Lower leg skin (tissue), 3 donors: ENCODE data around the gene ANK2.

Source experiments
- CTCF ChIP-seq, 3 donors: fragments of 450-650 bp; IDR thresholded peaks; one replicate each; pipeline ENCODE4 v1.5.1; 2016; ENCODE audit warnings: antibody characterized with exemption in 3 of 3, mild to moderate bottlenecking in 3 of 3, moderate library complexity in 2 of 3
- POLR2A ChIP-seq, 2 donors: fragments of 450-650 bp; IDR thresholded peaks; one replicate each; pipeline ENCODE4 v1.6.1; 2016 to 2017; ENCODE audit warnings: antibody characterized with exemption in 2 of 2, mild to moderate bottlenecking in 1 of 2, moderate library complexity in 1 of 2

DNA sequence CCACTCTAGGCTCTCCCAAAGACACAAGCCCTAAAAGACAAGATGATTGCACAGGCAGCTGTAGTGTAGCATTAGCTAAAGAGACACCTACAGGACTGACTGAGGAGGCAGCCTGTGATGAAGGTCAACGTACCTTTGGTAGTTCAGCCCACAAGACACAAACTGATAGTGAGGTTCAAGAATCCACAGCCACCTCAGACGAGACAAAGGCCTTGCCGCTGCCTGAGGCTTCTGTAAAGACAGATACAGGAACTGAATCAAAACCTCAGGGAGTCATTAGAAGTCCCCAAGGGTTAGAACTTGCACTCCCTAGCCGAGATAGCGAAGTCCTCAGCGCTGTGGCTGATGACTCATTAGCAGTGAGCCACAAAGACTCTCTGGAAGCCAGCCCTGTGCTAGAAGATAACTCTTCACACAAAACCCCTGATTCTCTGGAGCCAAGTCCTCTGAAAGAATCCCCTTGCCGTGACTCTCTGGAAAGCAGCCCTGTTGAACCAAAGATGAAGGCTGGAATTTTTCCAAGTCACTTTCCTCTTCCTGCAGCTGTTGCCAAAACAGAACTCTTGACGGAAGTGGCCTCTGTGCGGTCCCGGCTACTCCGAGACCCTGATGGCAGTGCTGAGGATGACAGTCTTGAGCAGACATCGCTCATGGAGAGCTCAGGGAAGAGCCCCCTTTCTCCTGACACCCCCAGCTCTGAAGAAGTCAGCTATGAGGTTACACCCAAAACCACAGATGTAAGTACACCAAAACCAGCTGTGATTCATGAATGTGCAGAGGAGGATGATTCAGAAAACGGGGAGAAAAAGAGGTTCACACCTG, 306.3 kb downstream of the ANK2 start:
- no peak for TF ChIP-seq POLR2A (IDR thresholded peaks at IDR 0.05)
- no peak for TF ChIP-seq CTCF (IDR thresholded peaks at IDR 0.05)
